M059J (cell line): ENCODE data around the gene CLSTN1. TPM values are rescaled to one million over a fixed set of nuclear protein-coding genes. Genes with fewer than 3 reads are reported as not detected.

ENCODE experiments used
- DNase-seq: peaks from one replicate; pipeline ENCODE4 v3.0.0-alpha.2; 2012; ENCODE audit warnings: low read depth
- total RNA-seq: library from RNA; depleted of rRNA; stranded (reverse); fragments of >200 nt; shearing (Covaris generic); gene quantifications from 2 replicates; pipeline ENCODE4 v1.2.3, GENCODE V29; 2014; rRNA removed

The CLSTN1 gene
- total RNA-seq, 1 experiment from 2014 or later, result 97.5 TPM

DNA sequence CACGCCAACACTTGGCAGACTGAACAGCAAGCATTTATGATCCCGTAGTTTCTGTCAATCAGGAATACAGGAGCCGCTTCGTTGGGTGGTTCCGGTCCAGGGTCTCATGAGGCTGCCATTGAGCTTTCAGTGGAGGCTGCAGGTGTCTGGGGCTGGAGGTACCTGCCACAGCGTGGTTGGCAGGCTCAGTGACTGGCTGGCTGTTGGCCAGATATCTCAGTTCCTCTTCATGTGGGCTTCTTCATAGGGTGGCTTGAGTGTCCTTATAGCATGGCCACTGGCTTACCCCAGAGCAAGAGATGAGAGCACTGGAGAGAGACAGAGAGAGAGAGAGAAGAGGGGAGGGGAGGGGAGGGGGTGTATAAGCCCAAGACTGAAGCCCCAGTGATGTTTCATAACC lies 142.9 kb downstream of the CLSTN1 start:
- no peak for DNase-seq

- no peak for DNase-seq
Observed at GRCh38 chr1:9680091-9680490, 143.7 kb downstream of the CLSTN1 start.

Other genes with a start within 250 kb of the CLSTN1 start
- 9.7 and 13.6 TPM in 2 replicates for gene TMEM201, start 235.1 kb downstream of the CLSTN1 start, total RNA-seq
- 5.4 and 8.5 TPM in 2 replicates for gene PIK3CD, start 172.2 kb downstream of the CLSTN1 start, total RNA-seq
- 35.7 and 37.1 TPM in 2 replicates for gene CTNNBIP1, start 86.3 kb upstream of the CLSTN1 start, total RNA-seq
- 17.5 and 33.0 TPM in 2 replicates for gene LZIC, start 119.4 kb upstream of the CLSTN1 start, total RNA-seq
- 12.8 and 13.8 TPM in 2 replicates for gene NMNAT1, start 119.5 kb upstream of the CLSTN1 start, total RNA-seq
- gene RBP7, start 173.3 kb upstream of the CLSTN1 start, total RNA-seq, result 1.5 TPM in 1 of 2 replicates, not detected in the other
- 24.4 and 27.2 TPM in 2 replicates for gene UBE4B, start 209.0 kb upstream of the CLSTN1 start, total RNA-seq